Measurements from ENCODE around the gene NUP155. TPM values are rescaled to one million over a fixed set of nuclear protein-coding genes. Genes with fewer than 3 reads are reported as not detected.
"Not testable (repeated sequence)": the region's sequence is repeated elsewhere in the genome, so short reads cannot be mapped to it uniquely, and the experiment has no call there.

The NUP155 gene
- total RNA-seq (2021; ENCODE audit: unreplicated experiment) (58.5 TPM), Bru-seq, nascent RNA (percentile 84 among the genes with signal in this experiment), BruChase-seq, experiment 1, labeled RNA remaining after a 2-hour chase (percentile 81 among the genes with signal in this experiment), BruChase-seq, experiment 2, labeled RNA remaining after a 6-hour chase (percentile 90 among the genes with signal in this experiment)
- polyA plus RNA-seq (2012; ENCODE audit: insufficient read length), result 13.6 TPM
- long read RNA-seq, full-length matches to known transcripts, result 86 of 125 reads
- long read RNA-seq, partial matches to known transcripts, result 15 of 125 reads
- long read RNA-seq, other reads (novel, unspliced or antisense), result 24 of 125 reads

DNA sequence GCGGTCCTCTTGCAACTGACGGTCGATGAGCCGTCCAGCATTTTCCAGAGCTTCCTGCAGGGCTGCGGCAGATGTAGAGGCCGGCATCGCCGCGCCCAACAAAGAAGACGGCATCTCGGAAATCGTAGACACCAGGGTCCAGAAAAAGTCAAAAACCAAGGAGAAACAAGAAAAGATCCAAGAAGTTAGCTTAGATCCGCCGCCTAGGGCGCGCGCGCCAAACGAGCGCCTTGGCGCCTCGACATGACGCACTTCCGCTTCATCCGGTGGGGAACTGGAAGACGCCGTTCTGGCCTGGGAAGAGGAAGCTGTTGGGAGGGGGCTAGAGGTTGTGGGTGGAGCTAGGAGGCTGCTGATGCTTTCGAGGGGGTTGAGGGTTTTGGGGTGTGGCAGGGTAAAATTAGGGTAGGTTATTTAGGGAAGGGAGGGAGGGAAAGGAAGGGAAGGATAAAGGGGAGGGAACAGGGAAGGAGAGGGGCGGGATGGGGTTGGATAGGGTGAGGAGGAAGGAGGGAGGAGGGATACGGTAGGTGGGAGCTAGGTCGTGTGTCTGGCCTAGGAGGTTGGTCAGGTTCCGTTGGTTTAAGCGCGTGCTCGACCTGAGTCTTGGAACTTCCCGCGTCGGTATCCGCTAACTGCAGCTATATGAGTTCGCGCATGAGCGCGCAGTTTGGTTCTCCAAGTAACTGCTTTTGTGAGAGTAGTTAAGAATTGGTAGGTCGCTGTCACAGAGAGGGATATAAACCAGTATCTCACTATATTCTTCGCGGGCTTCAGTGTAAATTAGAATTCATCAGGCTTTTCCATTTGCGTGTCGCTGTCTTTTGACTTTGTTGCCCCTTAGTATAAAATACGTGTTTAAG lies at the start of gene NUP155:
TSS of gene NUP155 (minus strand) at position 243 of the 863 bp plus-strand sequence. CDS start at position 114, 129 bp downstream.
- H3K4me1 ChIP-seq (ENCODE audit: control insufficient read depth, insufficient read depth, low read length), result peaks cover 12% of the 10 kb centered on the region; the same call in 1 of the 2 replicates
- H3K36me3 ChIP-seq (ENCODE audit: control insufficient read depth, insufficient read depth, low read length), result no peaks in the 10 kb centered on the region; the same call in 1 of the 2 replicates
- peak; percentile 98 for DNase-seq (ENCODE audit: low read depth, low spot score)
- POLR2A ChIA-PET, result interaction anchor here (0.6 to 1.2 kb wide), 7 partner anchors 8 to 345 kb away, joined by 3 to 9 read pairs (median 4); partner anchors contain the start of gene WDR70
- no peak for TF ChIP-seq CTCF (IDR thresholded peaks at IDR 0.05)
- TF ChIP-seq SIN3A (IDR thresholded peaks at IDR 0.05; ENCODE audit: borderline replicate concordance, insufficient read depth, low read depth, low read length), result peak; percentile 57; the same call in 1 of the 2 replicates
- peak; percentile 95 for TF ChIP-seq POLR2AphosphoS5 (IDR thresholded peaks at IDR 0.05; ENCODE audit: low read depth, low read length)
- peak; percentile 98 for TF ChIP-seq TCF7L2 (IDR thresholded peaks at IDR 0.05; ENCODE audit: low read depth, low read length)
- TF ChIP-seq, protein P1, sequence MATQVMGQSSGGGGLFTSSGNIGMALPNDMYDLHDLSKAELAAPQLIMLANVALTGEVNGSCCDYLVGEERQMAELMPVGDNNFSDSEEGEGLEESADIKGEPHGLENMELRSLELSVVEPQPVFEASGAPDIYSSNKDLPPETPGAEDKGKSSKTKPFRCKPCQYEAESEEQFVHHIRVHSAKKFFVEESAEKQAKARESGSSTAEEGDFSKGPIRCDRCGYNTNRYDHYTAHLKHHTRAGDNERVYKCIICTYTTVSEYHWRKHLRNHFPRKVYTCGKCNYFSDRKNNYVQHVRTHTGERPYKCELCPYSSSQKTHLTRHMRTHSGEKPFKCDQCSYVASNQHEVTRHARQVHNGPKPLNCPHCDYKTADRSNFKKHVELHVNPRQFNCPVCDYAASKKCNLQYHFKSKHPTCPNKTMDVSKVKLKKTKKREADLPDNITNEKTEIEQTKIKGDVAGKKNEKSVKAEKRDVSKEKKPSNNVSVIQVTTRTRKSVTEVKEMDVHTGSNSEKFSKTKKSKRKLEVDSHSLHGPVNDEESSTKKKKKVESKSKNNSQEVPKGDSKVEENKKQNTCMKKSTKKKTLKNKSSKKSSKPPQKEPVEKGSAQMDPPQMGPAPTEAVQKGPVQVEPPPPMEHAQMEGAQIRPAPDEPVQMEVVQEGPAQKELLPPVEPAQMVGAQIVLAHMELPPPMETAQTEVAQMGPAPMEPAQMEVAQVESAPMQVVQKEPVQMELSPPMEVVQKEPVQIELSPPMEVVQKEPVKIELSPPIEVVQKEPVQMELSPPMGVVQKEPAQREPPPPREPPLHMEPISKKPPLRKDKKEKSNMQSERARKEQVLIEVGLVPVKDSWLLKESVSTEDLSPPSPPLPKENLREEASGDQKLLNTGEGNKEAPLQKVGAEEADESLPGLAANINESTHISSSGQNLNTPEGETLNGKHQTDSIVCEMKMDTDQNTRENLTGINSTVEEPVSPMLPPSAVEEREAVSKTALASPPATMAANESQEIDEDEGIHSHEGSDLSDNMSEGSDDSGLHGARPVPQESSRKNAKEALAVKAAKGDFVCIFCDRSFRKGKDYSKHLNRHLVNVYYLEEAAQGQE (IDR thresholded peaks at IDR 0.05; ENCODE audit: insufficient read depth in 1 of 2, low read depth in 2 of 2, low read length in 1 of 2), result no peak
- no peaks in the 10 kb centered on the region for H3K9me3 ChIP-seq (ENCODE audit: control insufficient read depth, insufficient read depth, low read depth, low read length)
- peak within 1 kb of the TSS; percentile 86 to 100 for H3K4me3 ChIP-seq (ENCODE audit: low read depth in 2 of 2, low read length in 2 of 2)
- CTCF ChIA-PET, result interaction anchor here (0.9 to 1.1 kb wide), 2 partner anchors 8 to 42 kb away, joined by 3 to 5 read pairs; partner anchors contain the start of gene WDR70
- peak; percentile 97 for ATAC-seq
- TSS peak; percentile 99 for BruUV-seq (replicated peaks)
- in situ Hi-C loops (cut with HindIII; ENCODE audit: low pct_unique_long_range_greater_than_20kb, low sequenced_read_pairs) (no loop called here), intact Hi-C loops (cut with micrococcal nuclease; ENCODE audit: unreplicated experiment) (no loop called here)
- peak within 1 kb of the TSS; percentile 95 for H3K27ac ChIP-seq (ENCODE audit: low read length)
- H3K27me3 ChIP-seq (ENCODE audit: control insufficient read depth, insufficient read depth, low read length), result no peaks in the 10 kb centered on the region

- Histone ChIP-seq H3K27me3 (ENCODE audit: control insufficient read depth, insufficient read depth, low read length) (no peaks in the 10 kb centered on the region), H3K27ac (ENCODE audit: low read length) (no peak overlapping the region), H3K9me3 (ENCODE audit: control insufficient read depth, insufficient read depth, low read depth, low read length) (no peaks in the 10 kb centered on the region), H3K36me3 (ENCODE audit: control insufficient read depth, insufficient read depth, low read length) (no peaks in the 10 kb centered on the region), H3K4me3 (ENCODE audit: low read depth in 2 of 2, low read length in 2 of 2) (no peak overlapping the region), H3K4me1 (ENCODE audit: control insufficient read depth, insufficient read depth, low read length) (no peaks in the 10 kb centered on the region)
- TF ChIP-seq, protein P1 (IDR thresholded peaks at IDR 0.05; ENCODE audit: insufficient read depth in 1 of 2, low read depth in 2 of 2, low read length in 1 of 2), result no peak
- TF ChIP-seq POLR2AphosphoS5 (IDR thresholded peaks at IDR 0.05; ENCODE audit: low read depth, low read length) (no peak), CTCF (IDR thresholded peaks at IDR 0.05) (no peak), TCF7L2 (IDR thresholded peaks at IDR 0.05; ENCODE audit: low read depth, low read length) (no peak), SIN3A (IDR thresholded peaks at IDR 0.05; ENCODE audit: borderline replicate concordance, insufficient read depth, low read depth, low read length) (no peak)
- ChIA-PET CTCF (no interaction called here), POLR2A (no interaction called here)
- DNase-seq (ENCODE audit: low read depth, low spot score) (no peak), ATAC-seq (no peak)
- BruUV-seq (replicated peaks), result no TSS peak
- in situ Hi-C loops (cut with HindIII; ENCODE audit: low pct_unique_long_range_greater_than_20kb, low sequenced_read_pairs) (no loop called here), intact Hi-C loops (cut with micrococcal nuclease; ENCODE audit: unreplicated experiment) (loop anchor here (10.0 kb wide), 2 partner anchors 127 to 417 kb away; no protein-coding TSS in a partner anchor)
Observed at GRCh38 chr5:37417347-37417746, 46.4 kb upstream of the NUP155 start.

- H3K27me3 ChIP-seq (ENCODE audit: control insufficient read depth, insufficient read depth, low read length); H3K4me3 ChIP-seq (ENCODE audit: low read depth in 2 of 2, low read length in 2 of 2); ATAC-seq; H3K36me3 ChIP-seq (ENCODE audit: control insufficient read depth, insufficient read depth, low read length); in situ Hi-C loops (cut with HindIII; ENCODE audit: low pct_unique_long_range_greater_than_20kb, low sequenced_read_pairs); H3K27ac ChIP-seq (ENCODE audit: low read length); BruUV-seq (replicated peaks); DNase-seq (ENCODE audit: low read depth, low spot score); POLR2A ChIA-PET; CTCF ChIA-PET; H3K9me3 ChIP-seq (ENCODE audit: control insufficient read depth, insufficient read depth, low read depth, low read length); H3K4me1 ChIP-seq (ENCODE audit: control insufficient read depth, insufficient read depth, low read length): not testable (repeated sequence)
- intact Hi-C loops (cut with micrococcal nuclease; ENCODE audit: unreplicated experiment), result loop anchor here (10.0 kb wide), 2 partner anchors 129 to 419 kb away; no protein-coding TSS in a partner anchor
Observed at GRCh38 chr5:37415456-37415855, 44.5 kb upstream of the NUP155 start.
